Peyer's patch (tissue), 4 donors: ENCODE measurements around the gene CACNA2D4. TPM values are rescaled to one million over a fixed set of nuclear protein-coding genes. Genes with fewer than 3 reads are reported as not detected.
"Not testable (repeated sequence)": the region's sequence is repeated elsewhere in the genome, so short reads cannot be mapped to it uniquely, and the experiment has no call there.

ENCODE experiments used
- DNase-seq, 3 donors: peaks; one replicate each; pipeline ENCODE4 v3.0.0-alpha.2; 2017 to 2019
- H3K27ac ChIP-seq, 4 donors: fragments of 200-600 bp; sonication (generic); one replicate each; pipeline ENCODE4 v1.5.1; 2016 to 2019
- H3K27me3 ChIP-seq, 2 donors: fragments of 200-600 bp; sonication (generic); one replicate each; pipeline ENCODE4 v1.5.1; 2019
- H3K36me3 ChIP-seq, 3 donors: fragments of 200-600 bp; sonication (generic); one replicate each; pipeline ENCODE4 v1.5.1; 2016 to 2019
- H3K4me1 ChIP-seq, 4 donors: fragments of 200-600 bp; sonication (generic); one replicate each; pipeline ENCODE4 v1.5.1; 2016 to 2019
- H3K4me3 ChIP-seq, 4 donors: fragments of 200-600 bp; sonication (generic); 1 replicate in 3 of 4; 2 replicates in 1 of 4; pipeline ENCODE4 v1.5.1; 2016 to 2019; ENCODE audit warnings: mild to moderate bottlenecking in 1 of 4
- H3K9me3 ChIP-seq, 4 donors: fragments of 200-600 bp; sonication (generic); one replicate each; pipeline ENCODE4 v1.5.1; 2016 to 2019; ENCODE audit warnings: mild to moderate bottlenecking in 1 of 4
- CTCF ChIP-seq, 6 experiments: fragments of 450-650 bp in 4 of 6; fragments of 200-600 bp in 2 of 6; sonication (generic) in 1 of 6; IDR thresholded peaks; one replicate each; pipeline ENCODE4 v1.5.1; 2017 to 2019; ENCODE audit warnings: antibody characterized with exemption in 6 of 6, mild to moderate bottlenecking in 3 of 6, moderate library complexity in 1 of 6
- POLR2A ChIP-seq, 2 donors: fragments of 450-650 bp; IDR thresholded peaks; one replicate each; pipeline ENCODE4 v1.5.1; 2017; ENCODE audit warnings: antibody characterized with exemption in 2 of 2, mild to moderate bottlenecking in 2 of 2, moderate library complexity in 2 of 2
- total RNA-seq, 4 donors: library from RNA; depleted of rRNA; stranded (reverse); fragments of >200 nt; gene quantifications; one replicate each; pipeline ENCODE4 v1.1.0, GENCODE V29; 2016

Gene CACNA2D4
- total RNA-seq, 4 donors from 2014 or later, result 9.5 to 19.3 (median 12.3) TPM

DNA sequence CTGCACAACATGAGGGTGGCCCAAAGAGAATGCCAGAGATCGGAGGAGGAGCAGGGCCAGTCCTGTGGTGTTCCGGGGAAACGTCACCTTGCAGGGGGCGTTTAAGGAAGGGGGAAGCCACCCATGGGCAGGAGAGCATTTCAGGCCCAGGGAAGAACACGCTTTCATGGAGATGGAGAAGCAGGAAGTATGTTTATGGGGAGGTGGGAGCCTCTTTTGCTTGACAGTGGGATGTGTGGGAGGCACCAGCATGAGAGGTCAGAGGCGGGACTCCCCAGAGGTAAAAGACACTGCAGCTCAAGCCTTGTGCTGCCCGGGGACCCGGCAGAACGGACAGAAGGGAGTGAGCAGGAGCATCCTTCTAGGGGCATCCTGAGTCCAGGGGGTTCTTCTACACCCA lies 99.4 kb downstream of the CACNA2D4 start:
- no peak overlapping the region for H3K4me3 ChIP-seq
- H3K27me3 ChIP-seq, result peaks cover 0 to 8% of the 10 kb centered on the region in 2 donors

GRCh38 chr12:1817928-1818327 lies 100.5 kb downstream of the CACNA2D4 start:
- H3K9me3 ChIP-seq, H3K36me3 ChIP-seq, H3K27me3 ChIP-seq, H3K4me3 ChIP-seq, H3K27ac ChIP-seq, DNase-seq, H3K4me1 ChIP-seq: not testable (repeated sequence)

More for the DNA sequence above, 99.4 kb downstream of the CACNA2D4 start:
- TF ChIP-seq POLR2A (IDR thresholded peaks at IDR 0.05), result no peak
- TF ChIP-seq CTCF (IDR thresholded peaks at IDR 0.05), result no peak
- no peak for DNase-seq
- Histone ChIP-seq H3K9me3 (no peaks in the 10 kb centered on the region), H3K4me1 (no peaks in the 10 kb centered on the region), H3K27ac (no peak overlapping the region), H3K36me3 (no peaks in the 10 kb centered on the region)

GRCh38 chr12:1816730-1817348 lies 101.6 kb downstream of the CACNA2D4 start:
- no peaks in the 10 kb centered on the region for H3K9me3 ChIP-seq
- no peak for DNase-seq
- no peaks in the 10 kb centered on the region for H3K4me1 ChIP-seq
- TF ChIP-seq CTCF (IDR thresholded peaks at IDR 0.05) (no peak), POLR2A (IDR thresholded peaks at IDR 0.05) (no peak)
- peaks cover 0 to 7% of the 10 kb centered on the region in 2 donors for H3K27me3 ChIP-seq
- H3K4me3 ChIP-seq, result no peak overlapping the region
- no peaks in the 10 kb centered on the region for H3K36me3 ChIP-seq
- H3K27ac ChIP-seq, result no peak overlapping the region

DNA sequence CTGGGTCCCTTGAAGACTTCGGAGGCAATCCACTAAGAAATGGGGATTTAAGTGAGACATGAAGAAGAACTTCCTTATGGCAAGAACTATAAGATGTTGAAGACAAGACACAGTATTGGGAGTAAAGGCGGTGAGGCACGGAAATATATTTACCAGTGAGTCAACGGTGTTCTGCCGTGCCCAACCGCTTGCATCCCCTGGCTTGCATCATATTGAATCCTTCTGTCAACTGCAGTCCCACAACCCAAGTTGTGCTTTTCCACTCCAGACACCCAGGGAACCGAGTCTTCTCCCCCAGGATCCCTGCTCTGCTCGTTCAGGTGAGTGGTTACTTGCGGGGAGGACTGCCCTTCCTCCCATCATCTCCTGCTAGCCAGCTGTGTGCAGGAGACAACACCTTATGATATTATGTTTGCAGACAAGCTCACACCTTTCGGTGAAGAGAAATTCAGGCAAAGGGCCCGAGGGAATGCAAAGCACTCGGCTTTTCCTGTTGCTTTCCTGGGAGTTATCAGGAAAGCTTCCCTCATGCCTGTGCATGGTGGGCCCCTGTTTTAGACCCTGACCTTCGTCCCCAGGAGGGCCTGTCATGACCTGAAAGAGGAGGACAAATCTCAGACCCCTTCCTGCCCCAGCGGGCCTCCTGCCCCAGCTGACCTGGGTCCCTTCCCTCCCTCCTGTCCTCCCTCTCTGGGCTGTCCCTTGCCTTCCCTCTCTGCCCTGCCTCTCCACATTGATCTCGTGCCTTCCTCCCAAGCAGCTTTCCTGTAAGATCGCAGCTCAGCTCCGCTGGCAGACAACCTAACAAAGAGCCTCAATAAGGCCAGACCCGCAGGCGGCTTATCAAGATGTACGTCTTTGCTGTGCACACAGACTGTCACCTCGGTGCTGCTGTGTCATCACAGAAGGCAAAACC lies 102.4 kb downstream of the CACNA2D4 start:
- H3K4me1 ChIP-seq, result no peaks in the 10 kb centered on the region
- DNase-seq, result no peak

GRCh38 chr12:1815108-1815507 lies 103.3 kb downstream of the CACNA2D4 start:
- no peak overlapping the region for H3K27ac ChIP-seq
- no peak for DNase-seq
- H3K9me3 ChIP-seq, result no peaks in the 10 kb centered on the region
- no peak overlapping the region for H3K4me3 ChIP-seq
- no peak for TF ChIP-seq CTCF (IDR thresholded peaks at IDR 0.05)
- no peak for TF ChIP-seq POLR2A (IDR thresholded peaks at IDR 0.05)
- H3K27me3 ChIP-seq, result no peaks in the 10 kb centered on the region
- no peaks in the 10 kb centered on the region for H3K36me3 ChIP-seq
- no peaks in the 10 kb centered on the region for H3K4me1 ChIP-seq

More for the DNA sequence above, 102.4 kb downstream of the CACNA2D4 start:
- no peaks in the 10 kb centered on the region for H3K27me3 ChIP-seq
- TF ChIP-seq CTCF (IDR thresholded peaks at IDR 0.05) (no peak), POLR2A (IDR thresholded peaks at IDR 0.05) (no peak)
- H3K9me3 ChIP-seq, result no peaks in the 10 kb centered on the region
- no peak overlapping the region for H3K27ac ChIP-seq
- no peak overlapping the region for H3K4me3 ChIP-seq
- H3K36me3 ChIP-seq, result no peaks in the 10 kb centered on the region

DNA sequence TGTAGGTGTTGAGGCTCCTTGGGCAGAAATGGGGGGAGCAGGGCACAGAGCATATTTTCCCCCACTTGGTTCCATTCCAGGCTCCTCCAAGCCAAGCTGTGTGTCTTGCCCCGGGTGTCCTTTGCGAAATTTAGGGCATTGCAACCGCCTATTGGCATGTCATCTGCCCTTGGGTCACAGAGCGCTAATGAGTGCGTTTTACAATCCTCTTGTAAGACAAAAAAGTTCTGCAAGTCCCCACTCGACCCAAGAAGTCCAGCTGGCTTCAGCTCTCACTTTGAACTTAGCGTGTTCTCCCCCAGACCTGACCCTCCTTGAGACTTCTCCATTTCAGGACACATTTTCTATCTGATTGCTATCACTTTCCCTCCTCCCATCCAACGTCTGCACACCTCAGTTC lies 104.2 kb downstream of the CACNA2D4 start:
- Histone ChIP-seq H3K27me3 (no peaks in the 10 kb centered on the region), H3K27ac (no peak overlapping the region), H3K4me3 (no peak overlapping the region), H3K36me3 (no peaks in the 10 kb centered on the region), H3K4me1 (no peaks in the 10 kb centered on the region), H3K9me3 (no peaks in the 10 kb centered on the region)
- TF ChIP-seq POLR2A (IDR thresholded peaks at IDR 0.05) (no peak), CTCF (IDR thresholded peaks at IDR 0.05) (no peak)
- no peak for DNase-seq
